Peyer's patch (tissue), 4 donors: ENCODE data around the gene SEMA5B.

Experiments used
- POLR2A ChIP-seq, 2 donors: fragments of 450-650 bp; IDR thresholded peaks; one replicate each; pipeline ENCODE4 v1.5.1; 2017; ENCODE audit warnings: antibody characterized with exemption in 2 of 2, mild to moderate bottlenecking in 2 of 2, moderate library complexity in 2 of 2
- TF ChIP-seq, protein P1 (sequence below), 6 experiments: fragments of 450-650 bp in 4 of 6; fragments of 200-600 bp in 2 of 6; sonication (generic) in 1 of 6; IDR thresholded peaks; one replicate each; pipeline ENCODE4 v1.5.1; 2017 to 2019; ENCODE audit warnings: antibody characterized with exemption in 6 of 6, mild to moderate bottlenecking in 3 of 6, moderate library complexity in 1 of 6

DNA sequence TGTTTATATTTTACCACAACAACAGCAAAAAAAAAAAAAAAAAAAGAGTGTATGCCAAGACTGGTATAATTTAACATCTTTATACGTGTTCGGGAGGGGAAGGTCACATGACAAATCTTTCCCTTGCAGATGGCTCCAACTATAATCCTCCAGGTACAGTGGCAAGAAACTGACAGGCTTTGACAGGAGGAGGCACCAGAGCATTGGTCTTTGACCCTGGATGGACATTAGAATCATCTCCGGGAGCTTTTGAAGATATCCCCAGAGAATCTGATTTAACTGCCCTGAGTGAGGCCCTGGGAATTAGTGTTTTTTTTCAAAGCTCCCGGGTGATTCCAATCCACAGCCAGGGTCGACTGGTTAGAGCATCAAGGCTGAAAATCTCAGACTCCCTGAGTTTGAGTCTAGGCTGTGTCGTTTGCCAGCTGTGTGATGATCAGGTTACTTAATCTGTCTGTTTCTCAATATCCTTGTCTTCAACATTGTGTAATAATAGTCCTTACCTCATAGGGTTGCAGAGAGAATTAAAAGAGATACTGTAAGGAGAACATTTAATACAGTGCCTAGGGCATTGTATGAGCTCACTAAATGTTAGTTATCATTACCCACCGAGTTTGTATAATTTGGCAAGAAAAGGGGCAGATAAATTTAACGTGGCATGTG lies 8.9 kb upstream of the SEMA5B start:
- TF ChIP-seq, protein P1, sequence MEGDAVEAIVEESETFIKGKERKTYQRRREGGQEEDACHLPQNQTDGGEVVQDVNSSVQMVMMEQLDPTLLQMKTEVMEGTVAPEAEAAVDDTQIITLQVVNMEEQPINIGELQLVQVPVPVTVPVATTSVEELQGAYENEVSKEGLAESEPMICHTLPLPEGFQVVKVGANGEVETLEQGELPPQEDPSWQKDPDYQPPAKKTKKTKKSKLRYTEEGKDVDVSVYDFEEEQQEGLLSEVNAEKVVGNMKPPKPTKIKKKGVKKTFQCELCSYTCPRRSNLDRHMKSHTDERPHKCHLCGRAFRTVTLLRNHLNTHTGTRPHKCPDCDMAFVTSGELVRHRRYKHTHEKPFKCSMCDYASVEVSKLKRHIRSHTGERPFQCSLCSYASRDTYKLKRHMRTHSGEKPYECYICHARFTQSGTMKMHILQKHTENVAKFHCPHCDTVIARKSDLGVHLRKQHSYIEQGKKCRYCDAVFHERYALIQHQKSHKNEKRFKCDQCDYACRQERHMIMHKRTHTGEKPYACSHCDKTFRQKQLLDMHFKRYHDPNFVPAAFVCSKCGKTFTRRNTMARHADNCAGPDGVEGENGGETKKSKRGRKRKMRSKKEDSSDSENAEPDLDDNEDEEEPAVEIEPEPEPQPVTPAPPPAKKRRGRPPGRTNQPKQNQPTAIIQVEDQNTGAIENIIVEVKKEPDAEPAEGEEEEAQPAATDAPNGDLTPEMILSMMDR (IDR thresholded peaks at IDR 0.05): no peak
- no peak for TF ChIP-seq POLR2A (IDR thresholded peaks at IDR 0.05)
